Right lobe of liver (tissue), 6 donors: Measurements from ENCODE around the gene ALDH1L1. TPM values are rescaled to one million over a fixed set of nuclear protein-coding genes. Genes with fewer than 3 reads are reported as not detected.

Source experiments
- ATAC-seq, 4 donors: fragments of 200-7000 bp; cut with Tn5 transposase; one replicate each; pipeline ENCODE4 v1.9.1; 2020; ENCODE audit warnings: mild to moderate bottlenecking in 4 of 4, moderate library complexity in 4 of 4
- DNase-seq, 3 donors: peaks; one replicate each; pipeline ENCODE4 v3.0.0-alpha.2; 2020
- H3K27ac ChIP-seq, 3 donors: fragments of 200-600 bp; one replicate each; pipeline ENCODE4 v1.8.0; 2022
- H3K27me3 ChIP-seq, 2 donors: fragments of 200-600 bp; one replicate each; pipeline ENCODE4 v1.8.0; 2022
- H3K36me3 ChIP-seq, 4 donors: fragments of 200-600 bp; sonication (generic) in 1 of 4; one replicate each; pipeline versions ENCODE4 v1.5.1 to v1.8.0; 2017 to 2022; ENCODE audit warnings: control low read depth in 1 of 4
- H3K4me1 ChIP-seq, 4 donors: fragments of 200-600 bp; sonication (generic) in 1 of 4; one replicate each; pipeline versions ENCODE4 v1.5.1 to v1.8.0; 2017 to 2022; ENCODE audit warnings: control low read depth in 1 of 4
- H3K4me3 ChIP-seq, 3 donors: fragments of 200-600 bp; one replicate each; pipeline ENCODE4 v1.8.0; 2022
- H3K9me3 ChIP-seq, 4 donors: fragments of 200-600 bp; sonication (generic) in 1 of 4; one replicate each; pipeline versions ENCODE4 v1.5.1 to v1.8.0; 2017 to 2022; ENCODE audit warnings: control low read depth in 1 of 4
- POLR2A ChIP-seq: fragments of 450-650 bp; IDR thresholded peaks from one replicate; pipeline ENCODE4 v1.6.1; 2017; ENCODE audit warnings: antibody characterized with exemption, mild to moderate bottlenecking
- WGBS: methylation state at CpG from one replicate; pipeline ENCODE4 v1.1.6; 2018; ENCODE audit warnings: low coverage, low lambda C conversion rate; ENCODE audit not compliant: insufficient coverage; ENCODE audit errors: missing lambda C conversion rate; 5-methylcytosine and 5-hydroxymethylcytosine counted together
- intact Hi-C, 2 donors: fragments of 100-400 bp; cut with DNase I; formaldehyde crosslinking; loops; one replicate each; pipeline versions ENCODE4 v1.11.2 to v1.14.1; 2022
- total RNA-seq, 6 experiments: library from RNA; depleted of rRNA in 2 of 6; stranded (reverse); fragments of >200 nt in 2 of 6; fragmentation: NEBNext Ultra II Directional in 3 of 6; extraction: Animal tissue kit (Norgen Biotek cat#: 25700) in 3 of 6; gene quantifications; one replicate each; pipeline versions ENCODE4 v1.1.0 to v1.2.4, GENCODE V29; 2016 to 2023
- TF ChIP-seq, protein P1 (sequence below), 4 donors: fragments of 200-600 bp in 3 of 4; fragments of 450-650 bp in 1 of 4; IDR thresholded peaks; one replicate each; pipeline versions ENCODE4 v1.5.1 to v1.8.0; 2016 to 2022; ENCODE audit warnings: antibody characterized with exemption in 4 of 4, mild to moderate bottlenecking in 2 of 4
- donor health status: DM: no; HTN: yes; CAD: no.
- donor health status: DM: no; HTN: no; CAD: no.
- donor health status: DM: no; HTN: no; CAD: no.
- donor health status: DM: no; HTN: yes; CAD: no.
- donor health status: DM: no; HTN: yes; CAD: no.

ALDH1L1 gene
- total RNA-seq, 6 experiments from 2014 or later, result 94.9 to 962 (median 353) TPM

DNA sequence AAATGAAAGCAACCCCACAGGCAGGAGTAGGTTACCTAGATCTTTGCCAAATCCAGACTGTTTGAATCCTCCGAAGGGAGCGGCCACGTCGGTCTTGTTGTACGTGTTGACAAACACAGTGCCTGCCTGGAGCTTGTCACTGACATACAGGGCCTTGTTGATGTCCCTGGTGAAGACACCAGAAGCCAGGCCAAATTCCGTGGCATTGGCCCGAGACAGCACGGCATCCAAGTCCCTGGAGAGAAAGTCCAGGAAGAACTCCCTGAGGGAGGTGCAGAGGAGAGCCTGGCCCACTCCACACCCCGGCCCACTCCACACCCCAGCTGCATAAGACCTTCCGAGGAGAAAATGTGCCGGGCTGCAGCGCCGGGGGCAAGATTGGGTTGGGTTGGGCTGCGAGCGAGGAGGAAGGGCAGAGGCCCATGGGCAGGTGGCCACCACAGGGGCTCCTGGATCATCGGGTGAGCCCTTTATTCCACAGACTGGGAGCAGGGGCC is 74.6 kb downstream of the ALDH1L1 start:
- Histone ChIP-seq H3K27me3 (no peaks in the 10 kb centered on the region), H3K4me1 (no peaks in the 10 kb centered on the region), H3K9me3 (no peaks in the 10 kb centered on the region), H3K27ac (no peak overlapping the region), H3K36me3 (peaks cover 0 to 99% (median 41%) of the 10 kb centered on the region in 4 donors), H3K4me3 (no peak overlapping the region)
- DNase-seq (no peak), ATAC-seq (no peak)
- 80% methylated on average over 2 of the region's 16 CpGs for WGBS
- intact Hi-C loops, result no loop called here
- TF ChIP-seq, protein P1, sequence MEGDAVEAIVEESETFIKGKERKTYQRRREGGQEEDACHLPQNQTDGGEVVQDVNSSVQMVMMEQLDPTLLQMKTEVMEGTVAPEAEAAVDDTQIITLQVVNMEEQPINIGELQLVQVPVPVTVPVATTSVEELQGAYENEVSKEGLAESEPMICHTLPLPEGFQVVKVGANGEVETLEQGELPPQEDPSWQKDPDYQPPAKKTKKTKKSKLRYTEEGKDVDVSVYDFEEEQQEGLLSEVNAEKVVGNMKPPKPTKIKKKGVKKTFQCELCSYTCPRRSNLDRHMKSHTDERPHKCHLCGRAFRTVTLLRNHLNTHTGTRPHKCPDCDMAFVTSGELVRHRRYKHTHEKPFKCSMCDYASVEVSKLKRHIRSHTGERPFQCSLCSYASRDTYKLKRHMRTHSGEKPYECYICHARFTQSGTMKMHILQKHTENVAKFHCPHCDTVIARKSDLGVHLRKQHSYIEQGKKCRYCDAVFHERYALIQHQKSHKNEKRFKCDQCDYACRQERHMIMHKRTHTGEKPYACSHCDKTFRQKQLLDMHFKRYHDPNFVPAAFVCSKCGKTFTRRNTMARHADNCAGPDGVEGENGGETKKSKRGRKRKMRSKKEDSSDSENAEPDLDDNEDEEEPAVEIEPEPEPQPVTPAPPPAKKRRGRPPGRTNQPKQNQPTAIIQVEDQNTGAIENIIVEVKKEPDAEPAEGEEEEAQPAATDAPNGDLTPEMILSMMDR (IDR thresholded peaks at IDR 0.05), result no peak
- TF ChIP-seq POLR2A, result no peak

DNA sequence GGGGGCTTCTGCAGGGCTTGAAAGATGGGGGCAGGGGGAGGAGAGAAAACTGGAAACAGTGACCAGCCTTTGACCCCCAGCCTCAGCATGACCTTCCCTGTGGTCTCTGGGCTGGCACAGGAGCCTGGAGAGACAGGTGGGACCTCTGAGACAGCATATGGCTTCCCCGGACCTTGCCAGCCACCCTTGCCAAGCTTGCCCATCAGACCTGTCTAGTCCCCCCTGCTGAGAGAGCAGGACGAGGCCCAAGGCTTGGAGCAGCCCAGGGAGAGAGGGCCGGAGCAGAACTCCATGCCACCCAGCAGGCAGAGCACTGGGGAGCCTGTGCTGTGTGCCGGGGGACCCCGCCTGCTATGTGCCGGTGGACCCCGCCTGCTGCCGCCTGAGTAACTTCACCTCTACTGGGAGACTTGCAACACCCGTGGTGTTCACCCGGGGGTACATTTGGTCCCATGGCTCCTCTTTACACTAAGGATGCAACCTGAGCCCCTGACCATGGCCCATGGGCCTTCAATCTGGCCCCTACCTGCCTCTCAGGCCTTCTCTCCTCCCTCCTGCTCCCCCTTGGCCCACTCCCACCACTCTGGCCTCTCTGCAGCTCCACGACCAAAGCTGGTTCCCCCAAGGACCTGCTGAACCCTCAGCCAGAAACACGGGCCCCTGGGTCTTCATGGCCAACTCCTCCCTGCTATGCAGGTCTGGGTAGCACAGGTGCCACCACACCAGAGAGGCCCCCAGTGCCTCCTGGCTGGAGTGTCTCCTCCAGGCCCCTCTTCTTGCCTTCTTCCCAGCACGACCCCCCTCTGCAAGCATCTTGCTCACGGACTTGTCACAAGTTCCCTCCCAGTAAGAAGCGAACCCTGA is 75.4 kb downstream of the ALDH1L1 start:
- intact Hi-C loops, result no loop called here
- ATAC-seq, result no peak
- Histone ChIP-seq H3K36me3 (peaks cover 0 to 92% (median 37%) of the 10 kb centered on the region in 4 donors), H3K27ac (no peak overlapping the region), H3K4me1 (no peaks in the 10 kb centered on the region), H3K4me3 (no peak overlapping the region), H3K27me3 (no peaks in the 10 kb centered on the region), H3K9me3 (no peaks in the 10 kb centered on the region)
- no peak for TF ChIP-seq POLR2A
- TF ChIP-seq, protein P1 (IDR thresholded peaks at IDR 0.05), result no peak
- DNase-seq, result no peak
- 88% methylated on average over 4 of the region's 15 CpGs for WGBS

DNA sequence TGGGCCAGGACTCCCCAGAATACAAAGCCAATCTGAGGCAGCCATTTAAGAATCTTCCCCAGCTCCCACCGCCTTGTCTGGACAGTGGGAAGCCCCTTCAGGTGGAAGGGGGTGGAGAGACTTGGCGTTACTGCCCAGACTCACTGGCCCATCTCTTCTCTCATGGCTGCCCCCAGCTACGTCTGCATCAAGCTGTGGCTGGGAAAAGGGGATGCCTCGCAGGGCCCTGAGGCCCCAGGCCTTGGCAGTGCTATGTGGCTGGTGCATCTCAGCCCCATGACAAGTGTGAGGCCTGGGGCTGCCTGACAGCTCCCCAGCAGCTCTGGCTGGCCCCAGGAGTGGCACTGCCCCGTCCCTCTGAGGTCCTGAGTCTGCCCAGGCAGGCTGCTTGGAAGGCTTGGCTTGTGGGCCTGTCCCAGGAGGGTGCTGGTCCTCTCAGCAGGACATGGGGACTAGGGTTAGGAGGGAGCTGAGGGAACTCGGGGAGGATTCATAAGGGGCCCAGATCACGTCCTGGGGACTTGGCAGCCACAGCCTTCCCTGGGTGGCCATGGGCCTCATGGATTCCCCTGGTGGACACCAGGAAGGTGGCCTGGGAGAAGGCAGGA is 76.3 kb downstream of the ALDH1L1 start:
- DNase-seq (no peak), ATAC-seq (peak in 1 of 4 donors; percentile 2)
- no peaks in the 10 kb centered on the region for H3K9me3 ChIP-seq
- no peaks in the 10 kb centered on the region for H3K4me1 ChIP-seq
- 100% methylated on average over 1 of the region's 7 CpGs for WGBS
- no peak overlapping the region for H3K4me3 ChIP-seq
- intact Hi-C loops, result no loop called here
- H3K36me3 ChIP-seq, result peaks cover 0 to 83% (median 34%) of the 10 kb centered on the region in 4 donors
- no peak for TF ChIP-seq POLR2A
- TF ChIP-seq, protein P1 (IDR thresholded peaks at IDR 0.05), result no peak
- no peak overlapping the region for H3K27ac ChIP-seq
- no peaks in the 10 kb centered on the region for H3K27me3 ChIP-seq

DNA sequence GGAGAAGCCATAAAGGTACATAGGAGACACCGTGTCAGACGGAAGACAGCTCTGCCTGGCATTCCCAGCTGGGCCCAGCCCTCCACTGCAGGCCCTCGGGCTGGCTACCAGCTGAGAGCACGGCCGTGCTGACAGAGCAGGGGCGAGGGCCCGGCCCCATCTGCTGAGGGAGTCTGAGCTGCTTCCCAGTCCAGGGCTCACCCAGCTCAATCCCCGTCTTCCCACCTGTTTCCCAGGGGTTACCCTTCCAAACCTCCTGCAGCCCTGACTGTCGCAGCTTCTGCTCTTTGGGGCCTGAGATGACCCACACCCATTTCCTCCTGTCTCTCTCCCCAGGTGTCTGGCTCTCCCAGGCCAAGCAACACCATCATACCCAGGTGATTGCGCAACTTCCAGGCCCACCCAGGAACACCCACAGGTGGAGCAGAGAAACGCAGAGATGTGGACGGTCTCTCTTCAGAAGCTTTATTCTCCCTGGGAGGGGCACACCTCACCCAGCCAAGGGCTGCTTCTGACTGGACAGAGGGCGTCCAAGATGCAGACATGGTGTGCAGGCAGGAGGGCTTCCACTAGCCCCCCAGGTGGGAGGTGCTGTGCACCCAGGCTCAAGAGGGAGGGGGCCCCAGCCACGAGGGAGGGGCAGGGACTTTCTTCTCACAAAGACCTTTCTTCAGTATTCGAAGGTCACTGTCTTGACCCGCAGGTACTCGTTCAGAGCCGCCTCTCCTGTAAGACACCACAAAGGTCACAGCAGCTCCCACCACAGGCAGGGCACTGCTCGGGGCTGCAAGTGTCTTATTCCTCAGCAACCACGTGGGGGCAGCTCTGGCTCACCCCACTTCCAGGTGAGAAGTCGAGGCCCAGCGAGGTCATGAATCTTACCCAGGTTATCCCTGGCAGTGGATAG is 77.0 kb downstream of the ALDH1L1 start:
- Histone ChIP-seq H3K9me3 (no peaks in the 10 kb centered on the region), H3K27me3 (no peaks in the 10 kb centered on the region), H3K4me3 (no peak overlapping the region), H3K4me1 (no peaks in the 10 kb centered on the region), H3K27ac (no peak overlapping the region), H3K36me3 (peaks cover 0 to 76% (median 30%) of the 10 kb centered on the region in 4 donors)
- no peak for DNase-seq
- intact Hi-C loops, result no loop called here
- 78% methylated on average over 7 of the region's 22 CpGs for WGBS
- peak in 1 of 4 donors; percentile 3 for ATAC-seq
- TF ChIP-seq, protein P1 (IDR thresholded peaks at IDR 0.05), result no peak
- TF ChIP-seq POLR2A, result no peak
